ENCODE data around the gene SLC12A9.
"Not testable (repeated sequence)": the region's sequence is repeated elsewhere in the genome, so short reads cannot be mapped to it uniquely, and the experiment has no call there.

Gene SLC12A9

GRCh38 chr7:100825751-100826513 lies 26.6 kb upstream of the SLC12A9 start:
- DNase-seq (ENCODE audit: low read depth in 2 of 2) = no peak

- no peak for DNase-seq (ENCODE audit: low read depth in 2 of 2)
Observed at GRCh38 chr7:100826514-100827329, 25.8 kb upstream of the SLC12A9 start.

- no peak for DNase-seq (ENCODE audit: low read depth in 2 of 2)
Observed at GRCh38 chr7:100827330-100828226, 24.9 kb upstream of the SLC12A9 start, which contains the start of gene EPHB4. TSS of gene EPHB4 (minus strand) at chr7:100827523. CDS start at chr7:100827030, 493 bp downstream.

- no peak for DNase-seq (ENCODE audit: low read depth in 2 of 2)
Observed at GRCh38 chr7:100829150-100829716, 23.3 kb upstream of the SLC12A9 start.

GRCh38 chr7:100830396-100830795 lies 22.1 kb upstream of the SLC12A9 start:
- no peak for DNase-seq (ENCODE audit: low read depth in 2 of 2)

GRCh38 chr7:100832281-100832633 lies 20.3 kb upstream of the SLC12A9 start:
- no peak for DNase-seq (ENCODE audit: low read depth in 2 of 2)

- DNase-seq (ENCODE audit: low read depth in 2 of 2) = no peak
Observed at GRCh38 chr7:100835903-100836811, 16.4 kb upstream of the SLC12A9 start.

GRCh38 chr7:100836812-100837098 lies 15.8 kb upstream of the SLC12A9 start:
- DNase-seq (ENCODE audit: low read depth in 2 of 2) = no peak

GRCh38 chr7:100837099-100837836 lies 15.2 kb upstream of the SLC12A9 start:
- peak; percentile 51 to 59 for DNase-seq (ENCODE audit: low read depth in 2 of 2)

GRCh38 chr7:100839361-100839760 lies 13.2 kb upstream of the SLC12A9 start:
- DNase-seq (ENCODE audit: low read depth in 2 of 2) = no peak

- DNase-seq (ENCODE audit: low read depth in 2 of 2) = no peak
Observed at GRCh38 chr7:100840470-100841100, 11.9 kb upstream of the SLC12A9 start.

GRCh38 chr7:100847360-100847759 lies 5.2 kb upstream of the SLC12A9 start:
- no peak for DNase-seq (ENCODE audit: low read depth in 2 of 2)

- DNase-seq (ENCODE audit: low read depth in 2 of 2) = no peak
Observed at GRCh38 chr7:100854146-100854895, 1.8 kb downstream of the SLC12A9 start.

- not testable (repeated sequence) for DNase-seq (ENCODE audit: low read depth in 2 of 2)
Observed at GRCh38 chr7:100854899-100855298, 2.4 kb downstream of the SLC12A9 start.

GRCh38 chr7:100855515-100855914 lies 3.0 kb downstream of the SLC12A9 start:
- DNase-seq (ENCODE audit: low read depth in 2 of 2) = no peak

GRCh38 chr7:100856871-100857282 lies 4.4 kb downstream of the SLC12A9 start:
- DNase-seq (ENCODE audit: low read depth in 2 of 2) = no peak

GRCh38 chr7:100859856-100860255 lies 7.3 kb downstream of the SLC12A9 start:
- no peak for DNase-seq (ENCODE audit: low read depth in 2 of 2)

- no peak for DNase-seq (ENCODE audit: low read depth in 2 of 2)
Observed at GRCh38 chr7:100860702-100861615, 8.4 kb downstream of the SLC12A9 start.

All from stimulated activated CD8-positive, alpha-beta memory T cell treated with anti-CD3 and anti-CD28 coated beads, Interleukin-7, amount 100 ng/mL, for 1 hour (primary cell).